HepG2 (cell line): ENCODE results near the gene HADHA. TPM values are rescaled to one million over a fixed set of nuclear protein-coding genes. Genes with fewer than 3 reads are reported as not detected.
A peak's percentile ranks its signal among the peaks of the same experiment; 100 is the strongest.

Experiments used
- ATAC-seq: fragments of 200-7000 bp; cut with Tn5 transposase; 3 replicates; pipeline ENCODE4 v1.9.1; 2020; ENCODE audit warnings: mild to moderate bottlenecking, moderate library complexity
- BruUV-seq: library from RNA; stranded (reverse); fragments of 400-500 nt; replicated peaks from 2 replicates; lab custom pipeline; 2021; lab: Mats Ljungman, UMichigan
- CTCF ChIA-PET: fragments of 300-600 bp; formaldehyde crosslinking; extraction: SDS; loops from one replicate; lab custom pipeline; 2021; ENCODE audit warnings: low total read pairs, inconsistent platforms, low intra/inter-chr PET ratio; lab: Yijun Ruan, JAX
- POLR2A ChIA-PET: fragments of 350-600 bp; sonication (Branson Sonifier 250); formaldehyde crosslinking; loops from one replicate; lab custom pipeline; 2020; ENCODE audit warnings: antibody characterized with exemption, inconsistent platforms; lab: Yijun Ruan, JAX
- DNase-seq: peaks from one replicate; pipeline ENCODE4 v3.0.0-alpha.2; 2015; ENCODE audit warnings: low spot score
- FAIRE-seq: peaks from 3 replicates; lab custom pipeline; 2011; peaks lifted over from hg19 to GRCh38; lab: Jason Lieb, UNC
- H2AFZ ChIP-seq: one replicate; pipeline ENCODE4 v1.6.1; 2011; ENCODE audit warnings: low read length, inconsistent platforms
- H3K27ac ChIP-seq: fragments of 300-600 bp; 3 replicates; pipeline ENCODE4 v1.8.0; 2011; ENCODE audit warnings: mixed run types, mild to moderate bottlenecking, mixed read lengths, low read length, inconsistent platforms; ENCODE audit not compliant: insufficient read depth; ENCODE audit errors: extremely low read length
- H3K27me3 ChIP-seq, 2 experiments: fragments of 200-600 bp in 1 of 2; 2 replicates in 1 of 2; 3 replicates in 1 of 2; pipeline versions ENCODE4 v1.6.0 to v1.8.0; 2011; ENCODE audit warnings: low read length in 2 of 2, mild to moderate bottlenecking in 2 of 2, moderate library complexity in 2 of 2, inconsistent platforms in 1 of 2; ENCODE audit not compliant: insufficient read depth in 2 of 2, control insufficient read depth in 1 of 2
- H3K36me3 ChIP-seq, 2 experiments: fragments of 200-600 bp in 1 of 2; replicated peaks in 1 of 2; 2 replicates in 1 of 2; 3 replicates in 1 of 2; pipeline versions ENCODE4 v1.5.1 to v1.8.0; 2011; ENCODE audit warnings: low read length in 2 of 2, inconsistent platforms in 1 of 2; ENCODE audit not compliant: insufficient read depth in 2 of 2, control insufficient read depth in 1 of 2
- H3K4me1 ChIP-seq: 2 replicates; pipeline ENCODE4 v1.5.1; 2012; ENCODE audit warnings: low read length, inconsistent platforms; ENCODE audit not compliant: insufficient read depth
- H3K4me2 ChIP-seq: 2 replicates; pipeline ENCODE4 v1.6.0; 2011; ENCODE audit warnings: low read depth, low read length, inconsistent platforms
- H3K4me3 ChIP-seq, 3 experiments: fragments of 200-600 bp in 1 of 3; sonication (generic), shearing (Covaris generic) in 1 of 3; replicated peaks in 1 of 3; 2 replicates each; pipeline ENCODE4 v1.5.1; 2011 to 2016; ENCODE audit warnings: low read length in 3 of 3, inconsistent platforms in 2 of 3, low read depth in 2 of 3, mild to moderate bottlenecking in 2 of 3, control low read depth in 1 of 3, mixed read lengths in 1 of 3; ENCODE audit not compliant: insufficient read depth in 1 of 3
- H3K79me2 ChIP-seq: one replicate; pipeline ENCODE4 v1.6.1; 2011; ENCODE audit warnings: low read length, inconsistent platforms; ENCODE audit not compliant: insufficient read depth
- H3K9ac ChIP-seq: 2 replicates; pipeline ENCODE4 v1.6.0; 2011; ENCODE audit warnings: mild to moderate bottlenecking, low read depth, low read length, inconsistent platforms; ENCODE audit not compliant: insufficient read depth
- H3K9me3 ChIP-seq: 2 replicates; pipeline ENCODE4 v1.5.1; 2012; ENCODE audit warnings: mild to moderate bottlenecking, low read length
- H4K20me1 ChIP-seq: 2 replicates; pipeline ENCODE4 v1.6.0; 2011; ENCODE audit warnings: inconsistent platforms, mild to moderate bottlenecking, low read length, moderate library complexity; ENCODE audit not compliant: insufficient read depth
- ADNP ChIP-seq: sonication (generic); formaldehyde crosslinking; IDR thresholded peaks from 2 replicates; pipeline ENCODE4 v1.4.0; 2020; ENCODE audit warnings: missing genetic modification reagents
- HNF4G ChIP-seq, 2 experiments: sonication (generic) in 1 of 2; formaldehyde crosslinking in 1 of 2; IDR thresholded peaks; 2 replicates each; pipeline versions ENCODE4 v1.4.0 to v1.6.1; 2011 to 2020; ENCODE audit warnings: borderline replicate concordance in 2 of 2, low read depth in 2 of 2, mild to moderate bottlenecking in 2 of 2, low read length in 1 of 2, missing genetic modification reagents in 1 of 2, moderate library complexity in 1 of 2
- ZMYM3 ChIP-seq: sonication (generic); formaldehyde crosslinking; IDR thresholded peaks from 2 replicates; pipeline ENCODE4 v1.5.1; 2020; ENCODE audit warnings: mild to moderate bottlenecking, missing genetic modification reagents
- ZNF629 ChIP-seq: sonication (generic); formaldehyde crosslinking; conservative IDR thresholded peaks from 2 replicates; pipeline ENCODE4 v1.5.0; 2020; ENCODE audit warnings: missing genetic modification reagents
- WGBS: methylation state at CpG from one replicate; pipeline ENCODE4 v1.1.6; 2017; ENCODE audit warnings: low lambda C conversion rate; 5-methylcytosine and 5-hydroxymethylcytosine counted together
- in situ Hi-C: cut with HindIII; loops from 2 replicates; pipeline ENCODE4 v1.10.0; 2017; ENCODE audit warnings: low pct_unique_long_range_greater_than_20kb; ENCODE audit not compliant: extremely low pct_ligation_motif_present
- intact Hi-C: fragments of 100-400 bp; cut with micrococcal nuclease; formaldehyde crosslinking; loops from one replicate; pipeline ENCODE4 v1.10.0; 2022; ENCODE audit not compliant: unreplicated experiment
- polyA plus RNA-seq, 8 experiments: library from polyadenylated mRNA; depleted of rRNA in 3 of 8; stranded (reverse) in 7 of 8; unstranded in 1 of 8; fragments of >200 nt; fragmentation: Illumina TruSeq in 4 of 8; extraction: Trizol in 4 of 8; gene quantifications; 2 replicates each; pipeline versions ENCODE4 v1.2.1 to v1.2.3, GENCODE V29; 2011 to 2016; ENCODE audit warnings: low read depth in 4 of 8, missing spikeins in 1 of 8, mixed read lengths in 1 of 8; ENCODE audit not compliant: insufficient read depth in 1 of 8
- total RNA-seq, 5 experiments: library from RNA; depleted of rRNA; stranded (reverse); fragments of >200 nt; fragmentation: Illumina TruSeq; extraction: Trizol; gene quantifications; 2 replicates each; pipeline ENCODE4 v1.2.3, GENCODE V29; 2016; ENCODE audit warnings: low read depth in 1 of 5
- TF ChIP-seq, protein P1 (sequence below): IDR thresholded peaks from 2 replicates; pipeline ENCODE4 v1.6.1; 2016; ENCODE audit warnings: missing compliant biosample characterization, missing genetic modification reagents, borderline replicate concordance
- TF ChIP-seq, protein P2 (sequence below): sonication (generic); formaldehyde crosslinking; IDR thresholded peaks from 2 replicates; pipeline ENCODE4 v1.8.0; 2022; ENCODE audit warnings: low read depth, missing genetic modification reagents
- TF ChIP-seq, protein P3 (sequence below): sonication (generic); formaldehyde crosslinking; IDR thresholded peaks from 2 replicates; pipeline ENCODE4 v1.4.0; 2020; ENCODE audit warnings: missing genetic modification reagents

Gene HADHA
- total and polyA plus RNA-seq, 2 of the 13 experiments (the other 11 are each of a cell fraction or from before 2014, with no cell fraction given): 102 to 270 TPM

DNA sequence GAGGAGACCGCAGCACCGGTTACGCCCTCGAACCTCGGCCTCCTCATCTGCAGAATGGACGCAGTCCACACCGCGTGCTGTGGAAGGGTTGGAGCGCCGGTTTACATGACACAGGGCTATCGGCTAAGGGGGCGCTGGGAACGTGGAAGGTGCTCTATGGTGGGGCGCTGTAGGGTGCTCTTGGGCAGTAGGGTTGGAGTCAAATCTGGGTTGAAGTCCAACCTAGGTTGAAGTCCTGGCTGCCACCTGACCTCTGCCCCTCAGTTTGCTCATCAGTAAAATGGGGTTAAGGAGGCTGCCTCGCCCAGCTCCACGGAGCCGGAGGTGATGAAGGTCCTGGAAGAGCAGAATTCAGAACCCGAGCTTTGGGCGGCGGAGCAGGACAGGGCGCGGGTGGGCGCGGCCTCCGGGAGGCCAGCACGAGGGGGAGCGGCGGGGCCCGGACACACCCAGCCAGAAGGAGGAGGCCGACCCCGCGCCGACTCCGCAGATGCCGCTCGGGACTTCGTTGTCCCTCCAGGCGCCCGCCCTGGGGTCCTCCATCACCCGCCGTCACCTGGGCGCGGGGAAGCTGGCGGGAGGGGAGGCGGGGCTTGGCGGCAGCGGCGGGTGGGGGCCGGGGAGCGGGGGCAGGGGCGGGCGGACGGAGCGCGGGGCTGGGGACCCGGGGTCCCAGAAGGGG is 72.1 kb downstream of the HADHA start:
- 0 out of 2 replicates have a peak, but pooled peaks have one; percentile 5 for TF ChIP-seq HNF4G (IDR thresholded peaks at IDR 0.05; ENCODE audit: borderline replicate concordance, low read depth, low read length)
- no peak for TF ChIP-seq HNF4G (CRISPR knock-in tag; IDR thresholded peaks at IDR 0.05; ENCODE audit: borderline replicate concordance, low read depth)
- peak; percentile 97 for TF ChIP-seq ZNF629
- TF ChIP-seq, protein P1, sequence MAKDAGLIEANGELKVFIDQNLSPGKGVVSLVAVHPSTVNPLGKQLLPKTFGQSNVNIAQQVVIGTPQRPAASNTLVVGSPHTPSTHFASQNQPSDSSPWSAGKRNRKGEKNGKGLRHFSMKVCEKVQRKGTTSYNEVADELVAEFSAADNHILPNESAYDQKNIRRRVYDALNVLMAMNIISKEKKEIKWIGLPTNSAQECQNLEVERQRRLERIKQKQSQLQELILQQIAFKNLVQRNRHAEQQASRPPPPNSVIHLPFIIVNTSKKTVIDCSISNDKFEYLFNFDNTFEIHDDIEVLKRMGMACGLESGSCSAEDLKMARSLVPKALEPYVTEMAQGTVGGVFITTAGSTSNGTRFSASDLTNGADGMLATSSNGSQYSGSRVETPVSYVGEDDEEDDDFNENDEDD: no peak
- TF ChIP-seq, protein P2, sequence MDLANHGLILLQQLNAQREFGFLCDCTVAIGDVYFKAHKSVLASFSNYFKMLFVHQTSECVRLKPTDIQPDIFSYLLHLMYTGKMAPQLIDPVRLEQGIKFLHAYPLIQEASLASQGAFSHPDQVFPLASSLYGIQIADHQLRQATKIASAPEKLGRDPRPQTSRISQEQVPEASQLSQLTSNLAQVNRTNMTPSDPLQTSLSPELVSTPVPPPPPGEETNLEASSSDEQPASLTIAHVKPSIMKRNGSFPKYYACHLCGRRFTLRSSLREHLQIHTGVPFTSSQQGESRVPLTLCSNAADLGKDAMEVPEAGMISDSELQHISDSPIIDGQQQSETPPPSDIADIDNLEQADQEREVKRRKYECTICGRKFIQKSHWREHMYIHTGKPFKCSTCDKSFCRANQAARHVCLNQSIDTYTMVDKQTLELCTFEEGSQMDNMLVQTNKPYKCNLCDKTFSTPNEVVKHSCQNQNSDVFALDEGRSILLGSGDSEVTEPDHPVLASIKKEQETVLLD (CRISPR knock-in tag): no peak
- TF ChIP-seq ADNP: no peak
- TF ChIP-seq ZMYM3 (CRISPR knock-in tag): peak; percentile 70
- TF ChIP-seq, protein P3, sequence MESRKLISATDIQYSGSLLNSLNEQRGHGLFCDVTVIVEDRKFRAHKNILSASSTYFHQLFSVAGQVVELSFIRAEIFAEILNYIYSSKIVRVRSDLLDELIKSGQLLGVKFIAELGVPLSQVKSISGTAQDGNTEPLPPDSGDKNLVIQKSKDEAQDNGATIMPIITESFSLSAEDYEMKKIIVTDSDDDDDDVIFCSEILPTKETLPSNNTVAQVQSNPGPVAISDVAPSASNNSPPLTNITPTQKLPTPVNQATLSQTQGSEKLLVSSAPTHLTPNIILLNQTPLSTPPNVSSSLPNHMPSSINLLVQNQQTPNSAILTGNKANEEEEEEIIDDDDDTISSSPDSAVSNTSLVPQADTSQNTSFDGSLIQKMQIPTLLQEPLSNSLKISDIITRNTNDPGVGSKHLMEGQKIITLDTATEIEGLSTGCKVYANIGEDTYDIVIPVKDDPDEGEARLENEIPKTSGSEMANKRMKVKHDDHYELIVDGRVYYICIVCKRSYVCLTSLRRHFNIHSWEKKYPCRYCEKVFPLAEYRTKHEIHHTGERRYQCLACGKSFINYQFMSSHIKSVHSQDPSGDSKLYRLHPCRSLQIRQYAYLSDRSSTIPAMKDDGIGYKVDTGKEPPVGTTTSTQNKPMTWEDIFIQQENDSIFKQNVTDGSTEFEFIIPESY: peak; percentile 83; the same call in 1 of the 2 replicates
- peaks cover 20% of the 10 kb centered on the region for H3K4me1 ChIP-seq
- no peaks in the 10 kb centered on the region for H3K9me3 ChIP-seq
- in situ Hi-C loops: no loop called here
- no peak for DNase-seq
- CTCF ChIA-PET: no interaction called here
- intact Hi-C loops: loop anchor here (5.0 kb wide), 1 partner anchor 155 kb away; no protein-coding TSS in a partner anchor
- H3K79me2 ChIP-seq: no peaks in the 10 kb centered on the region
- H3K27me3 ChIP-seq: peaks cover 11 to 52% of the 10 kb centered on the region in 2 experiments
- no peak for FAIRE-seq
- H3K4me3 ChIP-seq: no peak overlapping the region
- no peak for ATAC-seq
- H3K4me2 ChIP-seq: no peak overlapping the region
- no peak overlapping the region for H3K9ac ChIP-seq
- H3K36me3 ChIP-seq: no peaks in the 10 kb centered on the region
- no TSS peak for BruUV-seq
- WGBS: 68% methylated on average over 47 of the region's 56 CpGs
- POLR2A ChIA-PET: no interaction called here
- no peaks in the 10 kb centered on the region; the same call in 1 of the 2 replicates for H4K20me1 ChIP-seq
- no peak overlapping the region for H3K27ac ChIP-seq
- no peak overlapping the region for H2AFZ ChIP-seq
